WTC11 (cell line): Measurements from ENCODE around the gene SLC9A9.

ENCODE experiments used
- CTCF ChIP-seq: fragments of 200-600 bp; IDR thresholded peaks from 2 replicates; pipeline ENCODE4 v1.8.0; 2022; ENCODE audit warnings: antibody characterized with exemption
- JUN ChIP-seq: sonication (generic); formaldehyde crosslinking; IDR thresholded peaks from 2 replicates; pipeline ENCODE4 v1.8.0; 2023; ENCODE audit warnings: mild to moderate bottlenecking, missing genetic modification reagents
- MLX ChIP-seq: sonication (generic); formaldehyde crosslinking; IDR thresholded peaks from 2 replicates; pipeline ENCODE4 v1.8.1; 2023; ENCODE audit warnings: mild to moderate bottlenecking, missing genetic modification reagents, moderate library complexity
- ZNF512 ChIP-seq: sonication (generic); formaldehyde crosslinking; IDR thresholded peaks from 2 replicates; pipeline ENCODE4 v1.8.1; 2022; ENCODE audit warnings: missing genetic modification reagents, borderline replicate concordance
- TF ChIP-seq, protein P1 (sequence below): sonication (generic); formaldehyde crosslinking; IDR thresholded peaks from 2 replicates; pipeline ENCODE4 v1.8.0; 2022; ENCODE audit warnings: mild to moderate bottlenecking, missing genetic modification reagents

DNA sequence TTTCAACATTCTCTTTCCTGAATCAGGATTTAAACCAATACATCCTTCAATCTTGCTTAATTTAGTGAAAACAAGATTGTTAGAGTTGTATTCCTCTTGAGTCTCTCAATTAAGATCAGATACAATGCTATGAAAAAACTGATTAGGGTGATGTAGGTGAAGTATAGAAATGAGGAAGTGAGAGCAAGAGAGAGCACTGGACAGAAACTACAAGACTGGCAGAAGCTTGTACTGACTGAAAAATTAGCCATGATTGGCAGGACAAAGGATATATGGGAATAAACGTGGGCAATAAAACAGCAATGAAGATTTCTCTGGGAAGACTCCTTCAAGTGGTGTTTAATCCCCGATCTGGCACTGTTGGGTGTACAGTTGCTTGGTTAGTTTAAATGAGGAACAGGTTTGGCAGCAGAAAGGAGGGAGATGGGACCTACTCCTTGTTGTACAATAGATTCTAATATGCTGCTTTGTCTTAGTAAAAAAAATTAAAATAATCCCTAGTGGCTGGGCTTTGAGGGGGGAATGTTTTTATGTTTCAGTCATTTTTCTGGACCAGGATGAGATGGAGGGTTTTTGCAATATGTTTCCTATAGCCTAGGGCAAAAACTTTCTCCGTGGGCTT is 252.7 kb downstream of the SLC9A9 start:
- TF ChIP-seq CTCF (no peak), ZNF512 (CRISPR knock-in tag) (no peak), JUN (no peak), MLX (CRISPR knock-in tag) (no peak)
- TF ChIP-seq, protein P1, sequence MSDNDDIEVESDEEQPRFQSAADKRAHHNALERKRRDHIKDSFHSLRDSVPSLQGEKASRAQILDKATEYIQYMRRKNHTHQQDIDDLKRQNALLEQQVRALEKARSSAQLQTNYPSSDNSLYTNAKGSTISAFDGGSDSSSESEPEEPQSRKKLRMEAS (CRISPR knock-in tag) = no peak
